ENCODE results near the gene EML6. TPM values are rescaled to one million over a fixed set of nuclear protein-coding genes. Genes with fewer than 3 reads are reported as not detected.

EML6 gene
- total RNA-seq, 6 donors from 2014 or later = 1.5 to 7.3 (median 4.0) TPM

DNA sequence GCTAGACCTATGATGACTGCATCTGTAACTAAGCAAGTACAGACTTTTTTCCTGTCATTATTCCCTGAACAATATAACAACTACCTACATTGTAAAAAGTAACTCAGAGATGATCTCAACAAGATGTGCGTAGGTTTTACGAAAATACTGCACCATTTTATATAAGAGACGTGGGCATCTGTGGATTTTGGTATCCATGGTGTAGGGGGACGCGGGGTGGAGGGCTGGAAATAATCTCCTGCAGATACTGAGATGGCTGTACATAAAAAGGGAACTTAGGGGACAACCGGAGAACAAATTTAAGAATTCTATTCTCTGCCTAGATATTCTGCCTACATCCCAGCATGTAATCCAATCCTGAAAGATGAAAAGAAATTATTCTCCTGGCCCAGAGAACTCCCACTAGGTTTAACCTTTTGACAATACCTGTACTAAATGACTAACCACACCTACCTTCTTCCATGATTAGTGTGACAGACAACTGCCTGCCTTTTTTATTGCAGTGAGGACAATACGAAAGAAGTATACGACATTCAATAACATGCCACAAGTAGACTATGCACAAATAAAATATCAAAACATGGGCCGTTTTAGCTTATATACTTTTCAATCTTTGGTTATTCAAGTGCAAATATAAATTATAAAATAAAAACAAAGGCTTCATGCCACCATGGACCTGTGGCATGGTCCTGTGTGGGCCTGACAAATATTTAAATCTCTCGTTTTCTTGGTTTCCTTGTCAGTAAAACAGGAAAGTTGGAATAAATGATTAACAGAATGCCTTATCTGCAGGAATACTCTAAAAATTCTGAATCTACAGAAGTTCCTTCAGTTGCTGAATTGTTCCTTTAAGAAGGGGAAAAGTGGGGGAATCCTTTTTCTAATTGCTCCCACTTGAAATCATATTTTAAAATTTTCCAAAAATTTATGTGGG lies 280.5 kb downstream of the EML6 start:
- peaks cover 35 to 69% (median 38%) of the 10 kb centered on the region in 4 donors for H3K4me1 ChIP-seq
- TF ChIP-seq POLR2A (IDR thresholded peaks at IDR 0.05) (no peak), EP300 (IDR thresholded peaks at IDR 0.05) (no peak), POLR2AphosphoS5 (IDR thresholded peaks at IDR 0.05) (no peak), CTCF (IDR thresholded peaks at IDR 0.05) (no peak)

DNA sequence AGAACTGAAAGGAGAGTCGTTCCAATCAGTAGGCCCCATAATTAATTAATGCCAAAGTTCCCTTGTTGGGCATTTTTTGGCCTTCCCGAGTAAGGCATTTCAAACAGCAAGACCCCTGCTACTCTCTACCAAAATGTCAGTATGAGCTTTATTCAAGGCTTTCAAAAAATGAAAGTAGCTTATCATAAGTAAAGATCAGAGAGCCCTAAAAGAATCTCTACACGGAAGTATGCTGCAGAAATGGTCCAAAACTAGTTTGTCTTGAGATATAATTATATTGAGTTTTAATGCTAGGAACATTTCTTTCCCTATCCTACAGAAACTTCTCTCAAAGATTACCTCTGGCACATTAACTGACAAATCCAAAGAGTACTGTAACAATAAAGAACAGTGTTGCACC lies 282.8 kb downstream of the EML6 start:
- Histone ChIP-seq H3K4me3 (no peak overlapping the region), H3K27me3 (no peaks in the 10 kb centered on the region), H3K9me3 (no peaks in the 10 kb centered on the region), H3K27ac (no peak overlapping the region), H3K36me3 (no peaks in the 10 kb centered on the region), H3K4me1 (peaks cover 36 to 70% (median 47%) of the 10 kb centered on the region in 4 donors)
- ATAC-seq (ENCODE audit: low FRiP score in 2 of 2) (no peak), DNase-seq (no peak)
- 45 to 46% methylated on average over 3 of the region's 3 CpGs for WGBS, 2 donors
- TF ChIP-seq CTCF (IDR thresholded peaks at IDR 0.05) (no peak), POLR2AphosphoS5 (IDR thresholded peaks at IDR 0.05) (no peak), EP300 (IDR thresholded peaks at IDR 0.05) (no peak), POLR2A (IDR thresholded peaks at IDR 0.05) (no peak)

More for the DNA sequence above, 280.5 kb downstream of the EML6 start:
- no peak for DNase-seq
- Histone ChIP-seq H3K27ac (no peak overlapping the region), H3K9me3 (no peaks in the 10 kb centered on the region), H3K27me3 (no peaks in the 10 kb centered on the region), H3K4me3 (no peak overlapping the region), H3K36me3 (no peaks in the 10 kb centered on the region)
- ATAC-seq (ENCODE audit: low FRiP score in 2 of 2) = no peak
- WGBS, 2 donors = 89 to 93% methylated on average over 10 of the region's 10 CpGs

GRCh38 chr2:55009277-55010060 lies 286.0 kb downstream of the EML6 start:
- peaks cover 67 to 91% (median 71%) of the 10 kb centered on the region in 4 donors for H3K4me1 ChIP-seq
- no peak for ATAC-seq (ENCODE audit: low FRiP score in 2 of 2)

DNA sequence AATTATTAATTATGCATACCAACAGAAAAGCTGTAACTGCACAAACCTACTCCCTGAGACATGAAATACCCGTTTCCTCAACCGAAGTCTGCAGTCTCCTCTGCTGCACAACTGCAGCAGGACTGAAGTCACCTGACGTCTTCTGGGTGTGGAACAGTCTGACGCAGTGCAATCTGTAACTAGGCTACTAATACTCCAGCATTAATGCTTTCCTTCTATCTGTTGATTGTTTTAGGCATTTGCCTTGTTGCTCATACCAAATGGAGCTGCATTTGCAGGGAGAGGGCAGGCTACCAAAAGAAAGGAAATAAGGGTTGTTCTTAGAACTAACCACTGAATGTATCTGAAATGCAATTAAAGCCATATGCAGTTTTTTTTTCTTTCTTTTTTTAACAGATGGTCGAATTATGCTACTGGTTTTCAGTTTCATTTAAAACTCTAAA lies 286.7 kb downstream of the EML6 start:
- H3K27me3 ChIP-seq = no peaks in the 10 kb centered on the region
- peak overlapping the region in 3 of 4 donors; percentile 28 to 50 (median 45) for H3K4me3 ChIP-seq
- TF ChIP-seq POLR2AphosphoS5 (IDR thresholded peaks at IDR 0.05) (peak in 1 of 2 donors; percentile 65), EP300 (IDR thresholded peaks at IDR 0.05) (no peak), POLR2A (IDR thresholded peaks at IDR 0.05) (peak in 2 of 4 donors; percentile 44 to 75)
- ATAC-seq (ENCODE audit: low FRiP score in 2 of 2) (peak; percentile 92 to 94), DNase-seq (peak in 1 of 2 donors; percentile 88)
- whole genome bisulfite sequencing, 2 donors = 3% methylated on average over 4 to 5 of the region's 5 CpGs
- H3K27ac ChIP-seq = peak overlapping the region; percentile 61 to 72 (median 64)
- H3K36me3 ChIP-seq = no peaks in the 10 kb centered on the region
- no peaks in the 10 kb centered on the region for H3K9me3 ChIP-seq
- peaks cover 73 to 91% (median 77%) of the 10 kb centered on the region in 4 donors for H3K4me1 ChIP-seq

More at GRCh38 chr2:55009277-55010060, 286.0 kb downstream of the EML6 start:
- no peaks in the 10 kb centered on the region for H3K27me3 ChIP-seq
- H3K36me3 ChIP-seq = no peaks in the 10 kb centered on the region
- 15 to 18% methylated on average over 7 of the region's 7 CpGs for WGBS, 2 donors
- no peaks in the 10 kb centered on the region for H3K9me3 ChIP-seq
- no peak for DNase-seq
- H3K4me3 ChIP-seq = peak overlapping the region in 3 of 4 donors; percentile 28 to 50 (median 45)
- TF ChIP-seq POLR2A (IDR thresholded peaks at IDR 0.05) (no peak), POLR2AphosphoS5 (IDR thresholded peaks at IDR 0.05) (no peak), EP300 (IDR thresholded peaks at IDR 0.05) (no peak), CTCF (IDR thresholded peaks at IDR 0.05) (no peak)
- peak overlapping the region; percentile 61 to 72 (median 64) for H3K27ac ChIP-seq

DNA sequence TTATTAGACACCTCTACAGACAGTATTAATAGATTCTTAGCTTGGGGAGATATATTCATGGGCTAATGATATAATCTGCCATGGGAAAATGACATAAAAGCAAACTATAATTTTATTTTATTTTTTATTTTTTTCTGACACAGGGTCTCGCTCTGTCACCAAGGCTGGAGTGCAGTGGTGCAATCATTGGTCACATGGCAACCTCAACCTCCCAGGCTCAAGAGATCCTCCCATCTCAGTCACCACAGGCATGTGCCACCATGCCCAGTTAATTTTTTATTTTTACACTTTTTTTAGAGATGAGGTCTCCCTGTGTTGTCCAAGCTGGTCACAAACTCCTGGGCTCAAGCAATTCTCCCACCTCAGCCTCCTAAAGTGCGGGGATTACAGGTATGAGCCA lies 287.5 kb downstream of the EML6 start:
- Histone ChIP-seq H3K4me3 (no peak overlapping the region), H3K4me1 (peaks cover 81 to 96% (median 84%) of the 10 kb centered on the region in 4 donors), H3K27me3 (no peaks in the 10 kb centered on the region), H3K36me3 (no peaks in the 10 kb centered on the region), H3K27ac (peak overlapping the region; percentile 44 to 72 (median 64)), H3K9me3 (no peaks in the 10 kb centered on the region)
- TF ChIP-seq POLR2AphosphoS5 (IDR thresholded peaks at IDR 0.05) (no peak), POLR2A (IDR thresholded peaks at IDR 0.05) (no peak), CTCF (IDR thresholded peaks at IDR 0.05) (no peak), EP300 (IDR thresholded peaks at IDR 0.05) (no peak)
- DNase-seq (peak in 1 of 2 donors; percentile 83), ATAC-seq (ENCODE audit: low FRiP score in 2 of 2) (peak; percentile 66 to 79)
- WGBS, 2 donors = 49 to 83% methylated on average over 2 of the region's 2 CpGs

Data from upper lobe of left lung (tissue), 6 donors.